NCI-H128 (cell line): Measurements from ENCODE around the gene SRC.

Experiments used
- DNase-seq: peaks from one replicate; lab custom pipeline; 2025; ENCODE audit not compliant: unreplicated experiment; lab: John Stamatoyannopoulos, UW

The SRC gene

DNA sequence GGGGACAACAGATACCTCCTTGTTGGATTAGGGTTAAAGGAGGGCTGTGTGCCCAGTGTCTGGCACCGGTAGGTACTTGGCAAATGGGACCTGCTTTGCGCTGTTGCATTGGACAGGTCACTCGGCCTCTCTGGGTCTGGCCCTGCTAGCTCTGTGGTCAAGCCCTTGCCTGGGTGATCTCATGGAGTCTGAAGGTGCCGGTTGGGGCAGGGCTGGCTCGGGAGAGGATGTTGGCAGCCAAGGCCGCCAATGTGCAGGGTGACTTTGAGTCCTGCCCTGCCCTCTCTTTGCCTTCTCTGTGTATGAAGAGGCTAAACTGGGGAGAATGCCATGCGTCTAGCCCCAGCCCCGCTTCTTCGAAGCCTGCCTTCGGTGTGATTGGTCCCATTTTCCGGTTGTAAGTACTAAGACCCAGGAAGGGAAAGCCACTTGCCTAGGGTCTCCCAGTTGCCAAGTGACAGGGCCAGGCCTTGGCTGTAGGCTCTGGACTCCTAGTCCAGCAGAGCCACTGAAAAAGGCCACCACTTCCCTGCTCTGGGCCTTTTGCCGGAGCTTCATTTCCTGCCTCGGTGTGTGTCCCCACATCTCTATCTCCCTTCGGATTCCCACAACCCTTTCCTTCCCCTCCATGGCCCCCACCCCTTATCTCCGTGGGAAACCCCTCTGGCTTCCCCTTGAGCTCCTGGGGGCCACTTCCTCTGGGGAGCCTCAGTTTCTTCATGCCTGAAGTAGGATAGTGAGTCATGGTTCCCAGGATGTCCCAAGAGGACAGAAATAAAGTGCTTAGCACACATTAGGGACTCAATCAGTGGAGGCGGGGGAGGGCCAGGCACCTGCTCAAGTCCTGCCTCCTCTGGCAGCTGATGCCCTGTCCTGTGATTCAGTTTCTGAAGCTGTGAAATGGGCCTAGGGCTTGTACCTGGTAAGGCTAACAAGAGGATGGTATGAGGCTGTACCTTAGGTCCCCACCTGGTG is 3.9 kb downstream of the SRC start:
- no peak for DNase-seq

DNA sequence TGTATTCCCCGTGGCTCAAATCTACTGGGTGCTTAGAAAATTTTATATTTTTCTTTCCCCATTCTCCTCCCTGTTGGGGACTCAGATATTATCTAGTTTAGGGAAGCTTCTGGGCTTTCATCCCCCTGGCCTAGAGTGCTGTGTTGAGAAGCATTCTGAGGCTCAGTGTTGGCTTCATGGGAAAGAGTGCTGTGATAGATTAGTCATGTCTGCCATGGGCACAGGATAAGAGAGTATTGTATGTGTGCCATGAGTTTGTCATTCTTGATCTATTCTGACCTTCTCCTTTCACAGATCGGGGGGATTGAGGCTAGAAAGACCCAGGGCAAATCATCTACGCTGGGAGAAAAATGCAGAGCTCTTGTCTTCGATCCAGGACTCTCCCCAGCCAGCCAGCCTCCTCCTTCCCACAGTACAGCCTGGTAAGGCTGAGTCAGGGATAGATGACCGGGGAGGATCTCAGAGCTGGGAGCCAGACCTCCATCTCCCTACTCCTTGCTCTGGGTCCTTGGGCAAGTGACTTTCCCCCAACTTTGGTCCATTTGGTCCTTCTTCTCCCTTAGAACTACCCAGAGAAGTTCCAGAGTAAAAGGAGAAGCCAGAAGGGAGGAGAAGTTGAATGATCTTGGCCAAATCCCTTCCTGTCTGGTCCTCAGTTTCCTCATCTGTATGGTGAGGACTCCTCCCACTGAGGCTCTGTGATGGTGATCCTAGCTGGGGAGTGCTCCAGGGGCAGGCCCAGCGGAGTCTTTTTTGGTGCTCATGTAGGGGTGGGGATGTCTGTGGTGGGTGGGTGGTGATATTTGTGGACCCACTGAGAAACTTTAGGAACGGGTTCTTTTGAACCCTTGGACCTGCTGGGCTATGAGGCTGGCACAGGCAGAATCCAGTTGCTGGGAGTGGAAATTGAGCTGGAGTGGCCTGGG is 5.0 kb downstream of the SRC start:
- DNase-seq: no peak

DNA sequence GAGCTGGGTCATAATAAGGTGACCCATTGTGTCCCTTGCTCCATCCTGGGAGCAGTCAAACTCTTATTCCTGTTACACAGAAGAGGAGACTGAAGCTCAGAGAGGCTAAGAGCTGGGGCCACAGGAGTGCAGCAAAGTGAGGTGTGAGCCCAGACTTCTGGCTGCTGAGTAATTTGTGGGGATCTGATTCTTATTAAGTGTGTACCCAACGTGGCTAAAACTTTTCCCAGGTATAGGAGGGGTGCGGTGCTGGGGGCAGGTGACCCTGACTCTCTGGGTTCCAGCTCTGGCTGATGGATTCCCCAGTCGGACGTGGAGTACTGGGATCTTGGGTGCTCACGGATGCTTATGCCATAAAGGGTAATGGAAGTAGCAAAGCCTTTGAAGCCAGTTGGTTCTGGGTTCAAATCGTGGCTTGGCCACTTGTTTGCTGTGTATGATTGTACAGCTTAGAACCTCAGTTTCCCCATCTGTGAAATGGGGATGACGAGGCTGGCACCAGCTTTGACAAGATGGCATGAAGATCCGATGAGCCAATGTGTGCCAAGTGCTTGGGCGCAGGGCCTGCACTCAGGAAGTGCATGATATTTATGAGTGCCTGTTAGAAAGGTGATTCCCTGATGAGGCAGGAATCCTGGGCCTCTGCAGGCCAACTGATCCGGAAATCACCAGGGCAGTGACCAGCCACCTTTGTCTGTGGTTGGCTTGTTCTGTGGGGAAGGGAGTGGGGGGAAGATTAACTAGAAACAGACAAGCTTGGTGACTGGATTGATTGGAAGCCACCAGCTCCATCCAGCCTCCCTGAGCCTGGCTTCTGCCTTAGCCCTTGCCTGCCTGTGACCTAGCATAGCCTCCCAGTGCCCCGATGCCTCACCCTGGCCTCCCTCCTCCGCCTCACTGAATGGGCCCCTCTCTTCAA is 6.0 kb downstream of the SRC start:
- no peak for DNase-seq

DNA sequence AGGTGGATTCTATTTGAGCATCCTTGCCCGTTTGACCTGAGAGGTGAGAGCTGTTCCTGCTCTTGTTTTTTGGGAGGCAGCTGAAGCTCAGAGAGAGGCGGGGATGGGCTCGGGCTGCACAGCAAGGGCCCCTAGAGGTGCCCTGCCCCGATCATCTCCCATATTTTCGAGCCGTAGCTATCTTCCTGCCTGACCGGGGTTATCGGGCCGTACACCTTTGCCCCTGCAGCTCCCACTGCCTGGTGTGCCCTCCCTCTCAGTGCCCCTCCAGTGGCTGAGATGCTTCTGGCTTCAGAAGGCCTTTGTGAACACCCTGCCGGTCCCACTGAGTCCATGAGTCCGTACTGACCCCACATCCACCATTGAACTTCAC is 6.7 kb downstream of the SRC start:
- no peak for DNase-seq

DNA sequence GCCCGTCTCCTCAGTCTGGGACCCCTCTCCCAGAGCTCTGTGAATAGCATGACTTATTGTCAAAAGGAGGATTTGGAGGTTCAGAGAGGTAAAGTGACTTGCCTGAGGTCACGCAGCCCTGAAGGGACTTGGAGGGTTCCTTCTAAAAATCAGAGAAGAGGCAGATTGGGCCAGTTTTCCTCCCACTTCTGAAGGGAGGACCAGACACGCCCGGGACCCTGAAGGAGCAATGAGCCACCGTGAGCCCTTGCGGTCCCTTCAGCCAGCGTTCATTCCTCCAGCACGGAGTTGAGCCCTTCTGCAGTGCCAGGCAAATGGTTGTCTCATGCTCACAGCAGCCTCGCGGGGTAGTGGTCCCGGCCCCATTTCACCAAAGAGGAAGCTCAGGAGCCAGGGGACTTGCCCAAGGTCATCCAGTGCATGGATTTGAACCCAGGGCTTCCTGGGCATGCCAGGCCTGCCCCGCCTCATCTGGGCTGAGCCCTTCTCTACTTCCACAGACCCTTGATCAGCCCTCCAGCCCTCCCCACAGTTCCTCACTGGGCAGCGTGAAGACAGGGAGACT is 7.4 kb downstream of the SRC start:
- no peak for DNase-seq

DNA sequence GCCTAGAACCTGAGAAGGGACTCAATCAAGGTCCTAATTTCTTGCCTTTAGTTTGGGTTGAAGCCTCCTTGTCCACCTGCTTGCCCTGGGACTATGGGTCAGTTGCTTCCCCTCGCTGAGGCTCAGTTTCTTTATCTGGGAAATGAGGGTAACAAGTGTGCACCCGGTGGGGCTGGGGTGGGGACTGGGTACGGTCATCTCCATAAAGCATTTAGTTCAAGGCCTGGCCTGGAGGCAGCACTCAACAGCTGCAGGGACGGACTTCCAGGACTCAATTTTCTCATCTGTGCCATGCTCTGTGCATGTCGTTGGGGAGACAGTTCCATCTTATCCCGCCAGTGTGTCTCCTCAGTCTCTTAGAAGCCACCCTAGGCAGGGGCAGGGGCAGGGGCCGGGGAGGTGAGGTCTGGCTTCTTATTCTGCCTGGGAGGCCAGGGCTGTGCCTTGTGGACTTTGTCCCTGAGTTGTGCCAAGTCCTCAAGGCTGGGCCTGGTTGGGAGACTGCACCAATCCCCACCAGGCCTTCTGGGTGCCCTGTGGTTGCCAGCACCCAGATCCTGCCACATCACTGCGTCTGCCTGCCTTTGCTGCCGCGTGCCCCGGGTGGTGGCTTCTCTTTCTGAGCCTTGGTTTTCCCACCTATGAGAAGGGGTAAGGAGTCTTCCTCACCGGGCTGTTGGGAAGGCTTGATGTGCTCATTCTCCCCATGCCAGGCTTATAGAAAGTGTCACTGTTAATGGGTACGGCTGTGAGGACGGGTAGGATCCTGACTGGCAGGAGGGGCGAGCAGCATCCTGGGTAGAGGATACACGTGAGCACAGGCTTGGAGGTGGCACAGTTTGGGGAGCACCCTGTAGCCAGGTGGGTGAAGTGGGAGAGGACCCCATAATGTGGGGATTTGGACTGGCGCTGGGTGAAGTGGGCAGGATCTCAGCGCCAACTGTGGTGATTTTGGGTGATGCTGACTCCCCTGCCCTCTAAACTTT is 8.6 kb downstream of the SRC start:
- DNase-seq: no peak

DNA sequence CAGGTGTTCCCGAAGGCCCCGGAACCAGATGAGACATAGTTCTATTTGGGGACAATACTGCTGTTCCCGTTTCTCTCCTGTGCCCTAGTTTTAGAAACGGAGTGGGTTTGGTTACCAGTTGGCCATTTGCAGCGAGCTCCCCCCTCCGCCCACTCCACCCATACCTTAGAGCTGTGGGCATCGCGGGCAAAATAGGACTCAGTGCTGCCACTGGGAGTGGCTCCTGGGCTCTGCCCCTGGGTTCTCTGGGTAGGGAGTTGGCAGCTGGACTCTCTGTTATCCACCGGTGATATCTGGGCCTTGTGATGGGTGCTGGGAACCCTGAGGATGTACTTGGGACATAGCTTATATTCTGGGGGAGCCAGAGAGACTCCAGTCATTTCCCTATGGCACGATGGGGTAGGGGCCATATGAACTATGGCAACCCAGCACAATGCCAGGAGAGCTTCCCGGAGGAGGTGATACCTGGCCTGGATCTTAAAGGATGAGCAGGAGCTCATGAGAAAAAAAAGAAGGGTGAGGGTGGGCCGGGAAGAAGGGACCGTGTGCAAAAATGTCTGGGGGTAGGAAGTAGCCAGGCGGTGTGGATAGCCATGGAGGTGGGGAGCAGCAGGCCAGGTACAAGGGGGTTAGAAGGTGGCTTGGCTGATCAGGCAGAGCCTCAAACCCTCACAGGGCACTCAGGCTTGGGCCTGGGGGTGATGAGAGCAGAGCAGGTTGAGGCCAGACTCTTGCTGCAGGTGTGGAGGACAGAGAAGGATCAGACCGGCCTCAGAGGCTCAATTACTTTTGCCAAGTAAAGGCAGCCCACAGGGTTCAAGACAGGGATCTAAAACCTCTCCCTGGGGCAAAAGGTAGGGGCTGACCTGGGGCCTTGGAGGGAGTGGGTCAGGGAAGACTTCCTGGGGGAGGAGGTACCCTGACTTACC is 9.6 kb downstream of the SRC start:
- no peak for DNase-seq

DNA sequence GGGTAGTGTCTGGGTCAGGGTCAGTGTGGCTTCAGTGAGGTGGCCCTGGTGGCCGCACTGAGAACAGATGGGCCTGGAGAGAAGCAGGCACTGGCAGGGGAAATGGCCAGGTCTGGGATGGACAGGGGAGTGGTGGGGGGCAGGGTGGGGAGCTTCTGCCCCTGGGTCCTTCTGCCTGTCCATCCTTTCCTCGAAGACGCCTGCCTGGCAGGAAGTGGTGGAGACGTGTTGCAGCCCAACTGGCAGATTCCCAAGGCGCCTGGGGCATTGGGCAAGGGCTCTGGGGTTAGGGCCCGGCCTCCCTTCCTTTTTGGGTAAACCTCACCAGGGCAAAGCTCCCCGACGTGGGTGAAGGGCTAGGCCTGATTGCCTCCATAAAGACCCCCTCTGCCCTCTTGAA is 10.4 kb downstream of the SRC start:
- no peak for DNase-seq

DNA sequence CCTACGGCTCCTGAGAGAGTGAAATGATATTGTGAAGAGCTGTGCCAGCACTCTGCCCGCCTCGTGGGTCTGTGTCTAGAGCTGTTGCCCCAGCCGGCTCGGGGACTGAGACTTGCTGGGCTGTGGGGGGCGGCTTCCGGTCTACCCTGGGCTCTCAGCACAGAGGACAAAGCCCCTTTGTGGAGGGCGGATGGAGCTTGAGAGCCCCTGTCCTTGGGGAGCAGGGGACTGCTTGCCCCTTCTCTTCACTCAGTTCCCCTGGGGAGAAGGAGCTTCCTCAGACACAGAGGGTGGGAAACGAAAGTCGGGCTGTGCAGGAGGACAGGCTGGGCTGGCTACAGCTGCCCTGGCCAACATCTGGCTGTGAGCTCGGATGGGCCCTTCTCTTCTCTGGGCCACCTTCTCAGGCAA is 11.0 kb downstream of the SRC start:
- no peak for DNase-seq

DNA sequence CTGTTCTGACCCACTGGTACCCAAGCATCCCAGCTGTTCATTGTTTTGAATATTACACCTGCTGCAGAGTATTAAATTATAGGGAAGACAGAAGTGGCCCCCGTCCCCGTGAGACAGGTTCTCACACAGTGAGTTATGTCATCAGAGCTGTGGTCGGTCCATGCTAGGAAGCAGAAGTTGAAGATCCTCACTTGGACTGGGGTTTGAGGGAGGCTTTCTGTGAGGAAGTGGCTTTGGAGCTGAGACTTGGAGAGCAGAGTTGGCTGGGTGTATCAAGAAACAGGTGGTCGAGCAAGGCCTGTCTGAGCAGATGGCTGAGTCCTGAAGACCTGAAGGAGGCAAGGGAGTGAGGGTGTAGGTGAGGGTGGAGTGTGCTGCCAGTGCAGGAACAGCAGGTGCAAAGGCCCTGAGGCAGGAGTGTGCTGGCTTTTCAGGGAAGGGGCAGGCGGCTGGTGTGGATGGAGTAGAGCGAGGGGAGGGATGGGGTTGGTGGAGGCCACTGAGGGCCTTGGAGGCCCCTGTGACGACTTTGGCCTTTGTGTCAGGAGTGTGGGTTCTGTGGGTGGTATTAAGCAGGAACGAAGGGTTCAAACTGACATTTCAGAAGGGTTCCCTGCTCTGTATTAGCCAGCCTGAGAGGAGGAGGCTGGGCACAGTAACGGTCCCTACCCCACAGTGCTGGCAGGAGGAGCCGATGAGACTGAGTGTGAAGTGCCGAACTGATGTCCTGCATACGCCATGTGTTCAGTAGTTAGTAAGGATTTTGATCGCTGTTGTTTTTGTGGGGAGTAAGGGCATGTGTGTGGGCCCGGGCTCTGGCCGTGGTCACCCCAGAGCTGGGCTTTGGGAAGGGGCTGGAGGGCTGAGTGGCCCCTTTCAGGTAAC is 11.8 kb downstream of the SRC start:
- no peak for DNase-seq

DNA sequence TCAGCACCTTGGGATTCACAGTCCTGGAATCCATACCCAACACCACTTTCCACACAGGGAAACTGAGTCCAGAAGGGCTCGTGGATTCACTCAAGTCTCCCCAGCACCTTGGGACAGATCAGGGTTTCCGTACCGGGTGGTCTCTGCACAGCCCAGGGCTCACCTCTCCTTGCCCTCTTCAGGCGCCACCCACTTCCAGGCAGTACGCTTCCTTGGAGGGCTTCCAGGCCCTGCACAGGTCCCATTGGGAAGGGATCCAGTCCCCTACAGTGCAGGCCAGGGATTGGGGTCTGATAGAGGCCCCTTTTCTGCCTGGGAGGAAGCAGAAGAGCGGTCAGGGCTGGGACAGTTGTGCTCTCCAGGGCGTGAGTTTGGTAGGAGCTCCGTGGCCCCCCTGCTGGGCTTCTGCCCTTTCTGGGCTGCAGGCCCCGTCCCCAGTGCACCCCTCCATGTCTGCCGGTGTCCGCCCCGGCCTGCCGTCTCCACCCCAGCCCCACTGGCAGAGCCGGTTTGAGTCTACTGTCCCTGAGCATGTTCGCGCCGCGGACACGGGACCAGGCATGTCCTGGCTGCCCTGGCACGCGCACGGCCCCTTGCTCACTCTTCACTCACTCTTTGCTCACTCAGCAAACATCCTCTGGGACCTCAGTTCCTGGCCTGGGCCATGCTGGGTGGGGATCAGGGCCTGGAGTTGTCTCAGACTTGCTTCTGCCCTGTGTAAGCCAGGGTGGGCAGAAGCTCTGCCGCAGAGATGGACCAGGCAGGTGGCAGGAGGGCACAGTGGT is 12.6 kb downstream of the SRC start:
- no peak for DNase-seq

DNA sequence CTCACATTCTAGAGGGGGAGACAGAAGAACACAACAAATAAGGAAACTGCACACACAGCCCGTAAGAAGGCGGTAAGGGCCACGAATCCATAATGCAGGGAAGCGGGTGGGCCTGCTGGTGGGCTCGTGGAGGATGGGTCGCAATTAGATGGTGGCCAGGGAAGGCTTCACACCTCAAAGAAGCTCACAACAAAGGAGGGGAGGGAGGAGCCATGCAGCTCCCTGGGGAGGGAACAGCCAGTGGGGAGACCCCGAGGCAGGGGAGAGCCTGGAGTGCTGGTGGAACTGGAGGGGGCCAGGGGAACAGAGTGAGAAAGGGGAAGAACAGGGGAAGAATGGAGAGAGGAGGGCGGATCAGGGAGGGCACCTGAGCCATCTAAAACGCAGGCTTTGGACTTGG is 13.4 kb downstream of the SRC start:
- DNase-seq: no peak

DNA sequence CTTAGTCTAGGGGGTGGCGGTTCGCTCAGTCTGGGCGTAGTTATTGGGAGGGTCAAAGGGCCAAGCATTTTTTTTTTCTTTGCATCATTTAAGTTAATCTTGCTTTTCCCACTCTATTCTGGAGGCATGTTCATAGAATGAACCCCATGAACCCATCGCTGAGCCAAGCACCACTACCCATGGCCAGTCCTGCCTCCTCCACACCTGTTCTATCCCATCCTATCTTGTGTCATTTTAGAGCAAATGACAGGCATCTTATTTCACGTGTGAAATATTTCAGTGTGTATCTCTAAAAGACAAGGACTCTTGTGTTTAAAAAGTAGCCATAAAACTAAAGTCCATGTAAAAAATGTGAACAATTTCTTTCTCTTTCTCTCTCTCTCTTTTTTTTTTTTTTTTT is 13.9 kb downstream of the SRC start:
- DNase-seq: no peak

DNA sequence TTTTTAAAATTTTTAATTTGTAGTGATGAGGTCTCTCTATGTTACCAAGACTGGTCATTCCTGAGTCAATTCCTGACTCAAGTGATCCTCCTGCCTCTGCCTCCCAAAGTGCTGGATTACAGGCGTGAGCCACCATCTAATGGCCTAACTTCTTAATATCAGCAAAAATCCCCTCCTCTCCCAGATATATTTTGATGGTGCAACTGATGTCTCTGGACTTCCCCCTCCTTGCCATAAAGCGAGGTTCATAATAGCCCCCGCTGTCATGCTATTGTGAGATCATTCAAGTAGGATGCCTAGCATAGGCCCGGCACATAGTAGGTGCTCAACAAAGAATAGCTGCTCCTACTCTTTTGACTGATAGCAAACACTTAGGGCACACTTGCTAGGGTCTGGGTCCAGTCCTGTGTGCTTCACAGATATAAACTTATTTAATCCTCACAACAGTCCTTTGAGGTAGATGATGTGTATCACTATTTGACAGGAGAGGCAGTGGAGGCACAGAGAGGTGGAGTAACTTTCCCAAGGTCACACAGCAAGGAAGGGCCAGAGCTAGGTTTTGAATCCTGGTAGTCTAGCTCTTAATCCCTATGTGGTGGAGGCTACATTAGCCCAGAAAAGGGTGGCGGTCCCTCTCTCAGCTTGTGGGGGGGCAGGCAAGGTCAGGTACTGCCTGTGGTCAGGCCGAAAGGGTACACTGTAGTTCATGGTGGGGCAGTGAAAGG is 14.6 kb downstream of the SRC start:
- no peak for DNase-seq

DNA sequence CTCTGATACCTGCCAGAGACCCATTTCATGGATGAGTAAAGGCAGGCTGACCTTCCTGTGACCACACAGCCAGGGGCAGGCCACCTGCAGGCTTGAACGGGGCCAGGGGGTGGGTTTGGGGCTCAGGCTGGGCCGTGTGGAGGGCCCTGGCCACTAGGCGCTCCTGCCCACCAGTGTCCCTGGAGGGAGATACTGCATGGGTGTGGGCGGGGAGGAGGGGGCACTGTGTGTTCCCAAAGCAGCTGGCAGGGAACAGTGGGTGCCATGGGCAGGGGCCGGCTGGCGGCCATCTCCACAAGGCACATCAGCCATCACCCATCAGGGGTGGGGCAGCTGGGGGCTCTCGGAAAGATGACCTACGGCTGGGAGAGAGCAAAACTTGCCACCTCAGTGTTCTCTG is 15.4 kb downstream of the SRC start:
- no peak for DNase-seq

DNA sequence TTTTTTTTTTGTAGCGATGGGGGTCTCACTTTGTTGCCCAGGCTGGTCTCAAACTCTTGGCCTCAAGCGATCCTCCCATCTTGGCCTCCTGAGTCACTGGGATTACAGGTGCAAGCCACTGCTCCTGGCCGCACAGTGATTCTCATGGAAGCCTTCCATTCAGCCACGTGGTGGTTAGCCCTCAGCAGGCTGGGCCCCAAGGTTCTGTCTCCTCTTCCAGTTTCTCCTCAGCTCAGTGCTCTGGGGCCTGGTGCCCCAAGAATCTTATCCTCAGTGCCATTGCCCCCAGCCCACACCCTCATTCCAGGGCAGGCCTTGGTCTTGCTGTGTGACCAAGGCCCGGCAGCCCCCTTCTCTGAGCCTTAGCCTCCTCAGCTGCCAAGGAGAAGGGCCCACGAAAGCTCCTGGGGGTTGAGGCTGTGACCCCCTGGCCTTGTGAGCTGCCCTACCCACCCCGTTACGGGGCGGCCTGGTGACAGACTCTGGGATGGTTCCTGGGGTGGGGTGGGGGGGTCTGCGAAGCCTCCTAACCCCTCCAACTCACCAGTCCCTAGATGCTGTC is 16.4 kb downstream of the SRC start:
- no peak for DNase-seq
